Uterus (tissue), 2 donors: ENCODE data around the gene PRR20G.

Experiments
- CTCF ChIP-seq, 4 experiments: fragments of 200-600 bp in 2 of 4; fragments of 450-650 bp in 2 of 4; sonication (generic) in 2 of 4; IDR thresholded peaks; one replicate each; pipeline ENCODE4 v1.5.1; 2016 to 2019; ENCODE audit warnings: antibody characterized with exemption in 4 of 4, mild to moderate bottlenecking in 2 of 4, moderate library complexity in 1 of 4
- POLR2A ChIP-seq, 2 donors: fragments of 450-650 bp; IDR thresholded peaks; one replicate each; pipeline ENCODE4 v1.6.1; 2016; ENCODE audit warnings: antibody characterized with exemption in 2 of 2, mild to moderate bottlenecking in 1 of 2, moderate library complexity in 1 of 2

GRCh38 chr3:127291114-127291513, 3.3 kb upstream of the PRR20G start:
- TF ChIP-seq CTCF (IDR thresholded peaks at IDR 0.05) (no peak), POLR2A (IDR thresholded peaks at IDR 0.05) (no peak)
